ENCODE measurements around the gene ATP5ME. TPM values are rescaled to one million over a fixed set of nuclear protein-coding genes. Genes with fewer than 3 reads are reported as not detected.
A peak's percentile ranks its signal among the peaks of the same experiment; 100 is the strongest.

ATP5ME gene
- total and polyA plus RNA-seq, 7 experiments from 2014 or later = 115 to 404 (median 125) TPM

- intact Hi-C loops (cut with micrococcal nuclease) = loop anchor here (1.0 to 5.0 kb wide), 14 partner anchors 24 to 1832 kb away; partner anchors contain the start of genes ATP5ME (in 2 of the 2), MYL5 (in 2 of the 2), DGKQ (in 1 of the 2) and FAM193A (in 1 of the 2)
- ChIA-PET POLR2A (no interaction called here), CTCF (no interaction called here)
- peak; percentile 89 to 99 (median 92) for DNase-seq
- peaks cover 0 to 8% (median 0%) of the 10 kb centered on the region in 5 donors for H3K36me3 Mint-ChIP-seq
- Histone ChIP-seq H3K4me1 (ENCODE audit: control insufficient read depth in 2 of 2, insufficient read depth in 2 of 2, low read length in 2 of 2) (peaks cover 9 to 11% of the 10 kb centered on the region in 2 donors), H3K4me3 (ENCODE audit: low read length) (peak within 1 kb of the TSS; percentile 84), H3K27ac (ENCODE audit: low read depth, low read length) (peak within 1 kb of the TSS; percentile 96), H3K27me3 (ENCODE audit: control insufficient read depth in 2 of 2, insufficient read depth in 2 of 2, low read length in 2 of 2) (no peaks in the 10 kb centered on the region), H3K9me3 (ENCODE audit: control insufficient read depth in 2 of 3, low read length in 3 of 3) (no peaks in the 10 kb centered on the region), H3K36me3 (ENCODE audit: control insufficient read depth in 2 of 3, insufficient read depth in 3 of 3, low read length in 3 of 3) (no peaks in the 10 kb centered on the region)
- H3K4me3 Mint-ChIP-seq = peak within 1 kb of the TSS; percentile 68 to 96 (median 83)
- H3K27me3 Mint-ChIP-seq = no peaks in the 10 kb centered on the region
- peak; percentile 99 for ATAC-seq
- H3K27ac Mint-ChIP-seq = peak within 1 kb of the TSS; percentile 40 to 93 (median 59)
- H3K9me3 Mint-ChIP-seq = peaks cover 0 to 1% (median 0%) of the 10 kb centered on the region in 11 donors
- peaks cover 21 to 30% (median 23%) of the 10 kb centered on the region in 7 donors for H3K4me1 Mint-ChIP-seq
Observed at GRCh38 chr4:705278-706082, 31.4 kb upstream of the ATP5ME start, which contains the start of gene PCGF3. PCGF3 (plus strand) TSS chr4:705832; CDS start chr4:733681, 27,849 bp downstream.

- peaks cover 0 to 1% (median 0%) of the 10 kb centered on the region in 11 donors for H3K9me3 Mint-ChIP-seq
- intact Hi-C loops (cut with micrococcal nuclease) = loop anchor here (1.0 to 5.0 kb wide), 14 partner anchors 24 to 1832 kb away; partner anchors contain the start of genes ATP5ME (in 2 of the 2), MYL5 (in 2 of the 2), DGKQ (in 1 of the 2) and FAM193A (in 1 of the 2)
- no peaks in the 10 kb centered on the region for H3K27me3 Mint-ChIP-seq
- ChIA-PET POLR2A (no interaction called here), CTCF (no interaction called here)
- no peak for DNase-seq
- peaks cover 16 to 24% (median 19%) of the 10 kb centered on the region in 7 donors for H3K4me1 Mint-ChIP-seq
- peak overlapping the region; percentile 68 to 96 (median 83) for H3K4me3 Mint-ChIP-seq
- H3K9me3 ChIP-seq (ENCODE audit: control insufficient read depth in 2 of 3, low read length in 3 of 3) = no peaks in the 10 kb centered on the region
- H3K27ac Mint-ChIP-seq = peak overlapping the region in 6 of 9 donors; percentile 40 to 93 (median 70)
- peaks cover 0 to 8% (median 0%) of the 10 kb centered on the region in 5 donors for H3K36me3 Mint-ChIP-seq
- H3K4me1 ChIP-seq (ENCODE audit: control insufficient read depth in 2 of 2, insufficient read depth in 2 of 2, low read length in 2 of 2) = peaks cover 9 to 11% of the 10 kb centered on the region in 2 donors
- no peaks in the 10 kb centered on the region for H3K27me3 ChIP-seq (ENCODE audit: control insufficient read depth in 2 of 2, insufficient read depth in 2 of 2, low read length in 2 of 2)
- H3K36me3 ChIP-seq (ENCODE audit: control insufficient read depth in 2 of 3, insufficient read depth in 3 of 3, low read length in 3 of 3) = no peaks in the 10 kb centered on the region
- no peak for ATAC-seq
- peak overlapping the region; percentile 84 for H3K4me3 ChIP-seq (ENCODE audit: low read length)
- H3K27ac ChIP-seq (ENCODE audit: low read depth, low read length) = peak overlapping the region; percentile 96
Observed at GRCh38 chr4:704971-705277, 30.8 kb upstream of the ATP5ME start.

- H3K9me3 Mint-ChIP-seq = peaks cover 0 to 2% (median 0%) of the 10 kb centered on the region in 11 donors
- H3K27me3 Mint-ChIP-seq = no peaks in the 10 kb centered on the region
- peak overlapping the region in 6 of 10 donors; percentile 27 to 96 (median 76) for H3K4me3 Mint-ChIP-seq
- ATAC-seq (no peak), DNase-seq (no peak)
- peaks cover 0 to 8% (median 0%) of the 10 kb centered on the region in 5 donors for H3K36me3 Mint-ChIP-seq
- H3K4me1 Mint-ChIP-seq = peaks cover 10 to 23% (median 18%) of the 10 kb centered on the region in 7 donors
- H3K4me3 ChIP-seq (ENCODE audit: low read length) = no peak overlapping the region
- H3K27me3 ChIP-seq (ENCODE audit: control insufficient read depth in 2 of 2, insufficient read depth in 2 of 2, low read length in 2 of 2) = no peaks in the 10 kb centered on the region
- H3K36me3 ChIP-seq (ENCODE audit: control insufficient read depth in 2 of 3, insufficient read depth in 3 of 3, low read length in 3 of 3) = no peaks in the 10 kb centered on the region
- ChIA-PET CTCF (no interaction called here), POLR2A (no interaction called here)
- H3K4me1 ChIP-seq (ENCODE audit: control insufficient read depth in 2 of 2, insufficient read depth in 2 of 2, low read length in 2 of 2) = peaks cover 9 to 11% of the 10 kb centered on the region in 2 donors
- H3K27ac Mint-ChIP-seq = peak overlapping the region in 2 of 9 donors; percentile 51 to 55
- H3K9me3 ChIP-seq (ENCODE audit: control insufficient read depth in 2 of 3, low read length in 3 of 3) = no peaks in the 10 kb centered on the region
- no peak overlapping the region for H3K27ac ChIP-seq (ENCODE audit: low read depth, low read length)
- intact Hi-C loops (cut with micrococcal nuclease) = loop anchor here (2.0 kb wide), 3 partner anchors 228 to 368 kb away; partner anchors contain the start of genes FGFRL1 (in 1 of the 2), GAK (in 1 of the 2), TMEM175 (in 1 of the 2) and ZNF141 (in 1 of the 2)
Observed at GRCh38 chr4:704198-704891, 30.3 kb upstream of the ATP5ME start.

GRCh38 chr4:703336-704197 is 29.5 kb upstream of the ATP5ME start:
- DNase-seq (no peak), ATAC-seq (no peak)
- Mint-ChIP-seq H3K27ac (no peak overlapping the region), H3K9me3 (peaks cover 0 to 3% (median 0%) of the 10 kb centered on the region in 11 donors), H3K4me1 (peaks cover 2 to 23% (median 10%) of the 10 kb centered on the region in 7 donors), H3K27me3 (no peaks in the 10 kb centered on the region), H3K36me3 (peaks cover 0 to 4% (median 0%) of the 10 kb centered on the region in 5 donors), H3K4me3 (peak overlapping the region in 1 of 10 donors; percentile 87)
- Histone ChIP-seq H3K4me3 (ENCODE audit: low read length) (no peak overlapping the region), H3K27me3 (ENCODE audit: control insufficient read depth in 2 of 2, insufficient read depth in 2 of 2, low read length in 2 of 2) (no peaks in the 10 kb centered on the region), H3K36me3 (ENCODE audit: control insufficient read depth in 2 of 3, insufficient read depth in 3 of 3, low read length in 3 of 3) (no peaks in the 10 kb centered on the region), H3K4me1 (ENCODE audit: control insufficient read depth in 2 of 2, insufficient read depth in 2 of 2, low read length in 2 of 2) (peaks cover 8 to 9% of the 10 kb centered on the region in 2 donors), H3K27ac (ENCODE audit: low read depth, low read length) (no peak overlapping the region), H3K9me3 (ENCODE audit: control insufficient read depth in 2 of 3, low read length in 3 of 3) (no peaks in the 10 kb centered on the region)
- intact Hi-C loops (cut with micrococcal nuclease) = loop anchor here (2.0 kb wide), 3 partner anchors 229 to 367 kb away; partner anchors contain the start of genes FGFRL1 (in 1 of the 2), GAK (in 1 of the 2), TMEM175 (in 1 of the 2) and ZNF141 (in 1 of the 2)
- ChIA-PET CTCF (no interaction called here), POLR2A (no interaction called here)

GRCh38 chr4:702618-703048 is 28.6 kb upstream of the ATP5ME start:
- peaks cover 0 to 3% (median 0%) of the 10 kb centered on the region in 5 donors for H3K36me3 Mint-ChIP-seq
- POLR2A ChIA-PET = no interaction called here
- CTCF ChIA-PET = no interaction called here
- peak overlapping the region in 2 of 10 donors; percentile 7 to 47 for H3K4me3 Mint-ChIP-seq
- H3K9me3 Mint-ChIP-seq = peaks cover 0 to 3% (median 0%) of the 10 kb centered on the region in 11 donors
- Histone ChIP-seq H3K36me3 (ENCODE audit: control insufficient read depth in 2 of 3, insufficient read depth in 3 of 3, low read length in 3 of 3) (no peaks in the 10 kb centered on the region), H3K4me1 (ENCODE audit: control insufficient read depth in 2 of 2, insufficient read depth in 2 of 2, low read length in 2 of 2) (peaks cover 5 to 9% of the 10 kb centered on the region in 2 donors), H3K27ac (ENCODE audit: low read depth, low read length) (no peak overlapping the region), H3K27me3 (ENCODE audit: control insufficient read depth in 2 of 2, insufficient read depth in 2 of 2, low read length in 2 of 2) (no peaks in the 10 kb centered on the region), H3K9me3 (ENCODE audit: control insufficient read depth in 2 of 3, low read length in 3 of 3) (no peaks in the 10 kb centered on the region), H3K4me3 (ENCODE audit: low read length) (no peak overlapping the region)
- peaks cover 0 to 22% (median 5%) of the 10 kb centered on the region in 7 donors for H3K4me1 Mint-ChIP-seq
- intact Hi-C loops (cut with micrococcal nuclease) = no loop called here
- DNase-seq (no peak), ATAC-seq (no peak)
- H3K27ac Mint-ChIP-seq = peak overlapping the region in 1 of 9 donors; percentile 60
- no peaks in the 10 kb centered on the region for H3K27me3 Mint-ChIP-seq

Measured in naive thymus-derived CD4-positive, alpha-beta T cell (primary cell).